ENCODE data around the gene PDCD11.

DNA sequence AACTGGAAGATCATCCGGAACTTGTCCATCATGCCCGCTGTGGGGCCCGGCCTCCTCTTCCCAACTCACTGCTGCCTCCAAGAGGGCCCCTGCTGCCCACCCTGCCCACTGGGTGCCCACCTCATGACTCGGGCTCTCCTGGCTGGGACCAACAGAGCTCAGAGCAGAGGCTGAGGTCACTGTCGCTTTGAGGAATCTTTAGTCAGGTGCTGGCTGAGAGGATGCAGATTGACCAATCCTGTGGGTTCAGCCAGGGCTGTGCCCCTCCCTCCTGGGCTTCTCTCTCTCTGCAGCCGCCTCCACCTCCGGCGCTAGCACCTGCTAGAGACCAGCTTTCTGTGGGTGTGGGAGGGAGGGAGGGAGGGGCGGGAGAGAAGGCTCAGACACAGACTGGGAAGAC is 62.3 kb downstream of the PDCD11 start, which contains the start of gene CALHM1:
- no peak for TF ChIP-seq CTCF (IDR thresholded peaks at IDR 0.05)
- TF ChIP-seq POLR2A (IDR thresholded peaks at IDR 0.05) = no peak
